AML-193 (cell line): Measurements from ENCODE around the gene PKHD1.
"Not testable (repeated sequence)": the region's sequence is repeated elsewhere in the genome, so short reads cannot be mapped to it uniquely, and the experiment has no call there.

Source experiments
- DNase-seq, 2 experiments: peaks; one replicate each; lab custom pipeline; 2025; lab: John Stamatoyannopoulos, UW

PKHD1 gene

DNA sequence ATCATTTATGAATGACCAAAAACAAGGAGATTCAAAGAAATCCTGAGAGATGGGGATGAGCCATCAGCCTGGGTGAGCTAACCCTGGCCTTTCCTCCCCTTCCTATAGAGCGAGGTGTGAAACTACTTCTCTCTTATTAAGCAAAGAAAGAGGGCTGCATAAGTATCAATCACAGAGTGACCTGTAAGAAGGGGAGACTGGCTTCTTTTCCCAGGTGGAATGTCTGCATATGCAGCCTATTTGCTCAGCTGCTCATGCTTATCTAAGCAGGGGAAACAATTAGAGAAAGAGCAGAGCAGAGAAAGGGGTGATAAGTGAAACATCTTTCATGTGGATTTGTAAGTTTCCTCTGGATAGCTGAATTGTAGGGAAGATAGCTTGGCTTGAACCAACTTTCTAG is 160.0 kb downstream of the PKHD1 start:
- no peak for DNase-seq

DNA sequence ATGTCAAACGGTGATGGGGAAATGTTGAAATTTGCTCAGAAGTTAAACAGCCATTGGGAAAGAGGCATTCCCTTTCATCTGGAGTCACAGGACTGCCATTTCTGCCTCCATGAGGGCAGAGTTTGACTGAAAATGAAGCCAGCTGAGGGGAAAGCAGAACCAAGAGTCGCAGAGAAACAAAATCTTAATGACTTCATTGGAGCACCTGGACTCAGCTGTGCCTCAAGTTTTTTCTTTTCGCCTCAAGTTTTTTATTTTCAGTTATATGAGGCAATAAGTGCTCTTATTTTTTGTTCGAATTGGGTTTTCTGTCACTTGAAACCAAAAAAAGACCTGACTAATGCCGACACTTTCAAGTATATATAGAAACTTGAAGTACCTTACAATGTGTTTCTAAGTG is 161.3 kb downstream of the PKHD1 start:
- no peak for DNase-seq

DNA sequence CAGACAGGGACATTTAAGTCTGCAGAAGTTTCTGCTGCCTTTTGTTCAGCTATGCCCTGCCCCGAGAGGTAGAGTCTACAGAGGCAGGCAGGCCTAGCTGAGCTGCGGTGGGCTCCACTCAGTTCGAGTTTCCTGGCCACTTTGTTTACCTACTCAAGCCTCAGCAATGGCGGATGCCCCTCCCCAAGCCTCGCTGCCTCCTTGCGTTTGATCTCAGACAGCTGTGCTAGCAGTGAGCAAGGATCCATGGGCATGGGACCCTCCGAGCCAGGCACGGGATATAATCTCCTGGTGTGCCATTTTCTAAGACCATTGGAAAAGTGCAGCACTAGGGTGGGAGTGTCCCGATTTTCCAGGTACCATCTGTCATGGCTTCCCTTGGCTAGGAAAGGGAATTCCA is 164.9 kb downstream of the PKHD1 start:
- not testable (repeated sequence) for DNase-seq

DNA sequence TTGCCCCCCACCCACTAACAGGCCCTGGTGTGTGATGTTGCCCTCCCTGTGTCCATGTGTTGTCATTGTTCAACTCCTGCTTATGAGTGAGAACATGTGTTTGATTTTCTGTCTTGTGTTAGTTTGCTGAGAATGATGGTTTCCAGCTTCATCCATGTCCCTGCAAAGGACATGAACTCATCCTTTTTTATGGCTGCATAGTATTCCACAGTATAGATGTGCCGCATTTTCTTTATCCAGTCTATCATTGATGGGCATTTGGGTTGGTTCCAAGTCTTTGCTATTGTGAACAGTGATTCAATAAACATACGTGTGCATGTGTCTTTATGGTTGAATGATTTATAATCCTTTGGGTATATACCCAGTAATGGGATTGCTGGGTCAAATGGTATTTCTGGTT is 169.1 kb downstream of the PKHD1 start:
- DNase-seq = not testable (repeated sequence)

DNA sequence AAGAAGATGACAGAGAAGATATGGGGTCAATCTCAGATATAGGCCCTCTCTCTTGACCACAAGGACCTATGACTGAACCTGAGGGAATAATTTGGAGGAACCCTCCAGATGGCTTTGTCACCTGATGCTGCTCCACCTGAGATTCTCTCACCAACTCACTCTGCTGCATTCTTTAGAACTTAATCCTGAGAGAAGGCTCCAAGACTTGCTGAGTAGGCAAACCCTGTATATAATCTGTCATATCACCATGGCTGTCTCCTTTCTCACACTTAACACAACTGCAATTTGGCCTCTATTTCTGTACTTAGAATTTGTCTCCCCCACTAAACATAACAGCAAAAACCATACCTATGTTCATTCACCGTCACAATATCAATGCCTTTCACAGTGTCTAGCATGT is 172.3 kb downstream of the PKHD1 start:
- DNase-seq = no peak

DNA sequence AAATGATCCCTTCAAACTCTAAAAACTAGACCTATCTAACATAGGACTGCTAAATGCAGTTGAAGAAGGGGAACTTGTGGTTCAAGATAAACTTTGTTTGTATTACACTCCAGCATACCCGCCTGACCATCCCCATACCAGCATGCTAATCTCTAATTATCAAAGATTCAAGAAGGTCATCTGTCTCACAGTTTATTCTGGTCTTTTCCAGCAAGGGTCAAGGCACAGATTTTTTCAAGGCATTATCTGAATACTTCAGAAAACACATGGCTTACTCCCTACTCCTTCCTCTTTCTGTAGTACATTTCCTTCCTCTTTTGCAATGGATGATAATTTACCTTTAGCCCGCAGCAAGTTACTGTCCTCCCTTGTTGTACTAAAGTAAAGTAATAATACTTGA is 174.1 kb downstream of the PKHD1 start:
- DNase-seq = peak; percentile 75 to 77

DNA sequence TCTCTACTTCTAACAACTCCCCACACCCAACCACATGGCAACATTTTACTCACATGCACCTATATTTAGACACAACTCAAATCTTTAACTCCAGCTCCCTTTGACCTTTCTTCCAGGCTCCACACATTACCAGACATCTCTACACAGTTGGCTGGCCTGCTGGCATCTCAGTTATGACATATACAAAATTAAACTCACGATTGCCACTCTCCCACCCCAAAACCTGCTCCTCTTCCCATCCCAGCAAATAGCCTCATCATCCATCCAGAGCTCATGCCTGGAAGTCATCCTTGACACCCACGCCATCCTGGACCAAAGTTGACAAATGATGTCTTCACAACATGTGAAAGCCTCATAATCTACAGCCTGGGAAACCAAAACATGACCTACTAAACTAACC is 176.6 kb downstream of the PKHD1 start:
- DNase-seq = no peak

DNA sequence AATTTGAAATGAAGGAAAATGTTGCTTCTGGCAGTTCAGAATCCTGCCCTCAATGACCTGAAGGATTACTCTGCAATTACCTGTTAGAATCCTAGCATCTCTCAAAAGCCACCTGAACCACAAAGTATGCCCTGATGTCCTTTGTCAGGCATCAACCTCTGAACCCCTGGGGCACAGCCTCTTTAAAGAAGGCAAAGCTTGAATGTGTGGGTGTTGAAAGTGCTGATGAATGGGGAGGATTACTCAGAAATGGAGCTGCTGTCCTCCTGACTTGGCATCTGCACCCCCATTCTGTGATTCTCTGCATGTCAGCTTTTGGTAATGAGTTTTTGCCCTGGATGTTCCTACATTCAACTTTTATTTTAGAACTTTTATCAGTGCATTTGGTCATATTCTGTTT is 179.2 kb downstream of the PKHD1 start:
- DNase-seq = no peak

DNA sequence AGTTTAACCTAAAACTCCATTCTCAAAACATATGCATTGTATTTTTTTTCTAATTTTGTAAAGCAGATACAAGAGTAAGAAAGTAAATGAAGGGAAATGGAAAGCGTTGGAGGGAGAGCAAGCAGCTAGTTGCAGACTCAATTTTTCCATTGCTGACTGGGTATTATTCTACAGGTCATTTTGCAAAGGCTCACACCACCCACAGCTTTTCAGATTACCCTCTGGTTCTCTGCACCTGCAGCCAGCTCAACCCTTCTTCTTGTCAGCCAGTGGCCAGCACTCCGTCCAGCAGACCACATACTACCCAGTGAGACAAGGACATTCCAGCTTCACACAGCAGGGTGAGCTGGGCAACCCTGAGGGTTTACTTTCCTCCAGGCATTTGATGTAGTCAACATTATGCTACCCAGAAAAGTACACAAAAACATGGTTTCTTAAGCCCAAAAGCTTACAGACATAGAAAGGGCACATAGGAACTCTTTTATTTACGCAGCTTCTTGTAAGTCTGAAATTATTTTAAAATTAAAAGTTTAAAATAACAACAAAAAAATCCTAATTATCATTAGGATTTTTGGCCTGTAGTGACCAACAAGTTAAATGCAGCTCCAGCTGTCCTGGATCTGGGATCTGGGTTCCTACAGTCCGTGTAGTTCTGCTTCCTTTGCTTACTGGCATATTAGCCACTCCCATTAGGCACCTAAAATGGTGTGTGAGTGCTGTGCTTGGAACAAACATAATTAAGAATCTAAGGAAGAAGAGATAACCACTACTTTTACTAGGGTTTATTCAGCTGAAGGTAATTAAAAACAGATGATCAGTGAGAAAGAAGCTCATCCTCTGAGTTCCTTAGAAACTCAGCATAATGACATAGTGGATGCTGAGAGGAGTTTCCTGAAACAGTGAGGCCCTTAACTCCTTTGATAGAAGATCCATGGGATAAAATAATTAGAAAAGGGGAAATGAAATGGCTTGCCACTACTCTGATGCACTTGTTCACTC is 185.3 kb downstream of the PKHD1 start:
- DNase-seq = no peak

DNA sequence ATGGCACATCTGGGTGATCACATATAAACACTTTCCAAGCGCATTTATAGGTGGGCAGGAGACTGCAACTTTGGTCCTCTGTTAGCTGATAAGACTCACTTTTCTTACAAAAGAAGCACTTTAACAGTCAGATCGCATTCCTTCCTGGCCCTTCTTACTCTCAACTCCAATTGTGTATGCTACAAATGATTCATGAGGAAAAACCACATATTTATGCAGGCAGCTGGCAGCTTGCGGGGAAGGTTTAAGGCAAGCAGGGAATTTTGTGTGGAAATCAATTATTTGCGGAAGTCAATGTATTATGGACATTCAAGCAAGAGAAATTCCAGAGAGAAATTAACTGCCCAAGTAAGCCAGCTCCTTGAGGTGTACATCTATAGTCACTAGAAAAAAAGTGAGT is 194.0 kb downstream of the PKHD1 start:
- DNase-seq = no peak

DNA sequence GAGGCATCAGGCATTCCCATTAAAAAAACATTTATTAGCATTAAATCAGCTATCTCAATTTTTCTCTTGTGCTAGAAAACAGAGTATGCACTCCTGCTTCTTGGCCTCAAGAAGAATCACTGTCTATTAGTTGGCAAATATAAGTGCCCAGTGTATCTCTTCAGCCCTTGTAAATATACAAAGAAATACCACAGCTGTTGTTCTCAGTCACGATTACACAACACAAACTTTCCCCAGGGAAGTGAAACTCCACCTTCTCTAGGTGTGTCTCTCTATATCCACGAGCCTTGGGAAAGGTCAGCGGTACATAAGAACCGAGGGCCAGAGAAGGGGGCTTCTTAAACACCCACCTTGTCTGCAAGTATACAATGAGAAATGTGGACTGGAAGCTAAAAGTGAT is 194.7 kb downstream of the PKHD1 start:
- DNase-seq = no peak

DNA sequence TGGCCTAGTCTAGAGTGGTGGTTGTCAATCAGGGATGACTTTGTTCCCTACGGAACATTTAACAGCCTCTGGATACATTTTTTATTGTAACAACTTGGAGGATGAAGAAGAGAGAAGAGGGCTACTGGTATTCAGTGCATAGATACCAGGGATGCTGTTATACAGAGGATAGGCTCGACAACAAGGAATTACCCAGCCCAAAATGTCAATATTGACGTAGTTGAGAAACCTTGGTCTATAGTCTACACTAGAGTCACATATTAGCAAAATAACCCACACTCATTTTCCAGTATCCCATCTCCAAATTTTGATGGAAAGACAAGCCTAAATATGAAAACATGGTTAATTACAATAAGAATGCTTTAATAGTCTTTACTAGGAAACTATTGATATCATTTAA is 195.1 kb downstream of the PKHD1 start:
- DNase-seq = no peak

DNA sequence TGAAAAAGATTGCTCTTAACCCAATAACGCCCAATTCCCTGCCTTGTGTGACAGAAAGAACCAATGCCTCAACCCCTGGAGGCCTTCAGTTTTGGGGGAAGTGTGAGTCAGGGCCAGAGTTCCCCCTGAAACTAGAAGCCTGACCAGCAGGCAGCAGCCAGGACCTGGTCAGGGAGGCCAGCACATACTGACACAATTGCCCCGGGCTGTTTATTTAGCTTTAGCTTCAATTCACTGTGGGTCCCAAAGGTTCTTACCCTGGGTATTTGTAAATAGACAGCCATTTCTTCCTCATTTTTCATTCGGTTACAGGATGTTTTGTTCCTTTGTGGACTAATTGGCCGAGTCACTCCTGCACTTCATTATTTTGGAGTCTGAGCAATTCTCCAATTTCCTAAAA is 195.6 kb downstream of the PKHD1 start:
- DNase-seq = no peak

DNA sequence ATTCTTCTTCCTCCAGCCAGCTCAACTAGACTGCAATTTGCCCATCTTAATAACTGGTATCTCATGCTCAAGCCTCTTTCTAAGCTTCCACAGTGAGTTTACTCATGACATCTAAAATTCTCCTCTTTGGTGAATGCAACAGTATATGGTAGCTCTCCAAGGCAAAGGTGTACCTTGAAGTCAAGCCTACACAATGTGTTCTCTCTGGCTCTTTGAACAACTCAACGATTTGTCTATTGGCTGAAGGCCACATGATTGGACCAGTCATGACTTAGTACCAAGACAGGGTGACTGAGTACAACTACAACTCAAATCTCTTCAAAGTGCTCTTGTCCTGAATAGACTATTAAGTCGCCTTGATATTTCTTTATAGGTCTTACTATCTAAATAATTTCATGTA is 199.6 kb downstream of the PKHD1 start:
- no peak for DNase-seq

DNA sequence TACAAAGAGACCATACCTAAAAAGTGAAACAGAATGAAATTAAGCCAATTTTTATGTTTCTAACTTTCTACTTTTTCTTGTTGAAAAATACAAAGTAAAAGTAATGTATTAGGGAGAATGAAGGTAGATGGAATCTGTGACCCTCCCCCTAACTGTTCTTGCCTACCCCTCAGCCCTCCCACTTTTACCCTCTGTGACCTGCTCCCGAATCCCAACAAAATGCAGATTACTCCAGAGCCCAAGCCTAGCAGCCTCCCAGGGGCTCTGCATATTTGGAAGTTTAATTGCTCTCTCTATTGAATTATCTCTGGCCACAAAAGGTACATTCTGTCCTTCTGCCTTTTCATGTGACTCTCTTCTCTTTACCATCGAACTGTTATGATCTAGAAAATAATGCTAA is 201.5 kb downstream of the PKHD1 start:
- DNase-seq = no peak

DNA sequence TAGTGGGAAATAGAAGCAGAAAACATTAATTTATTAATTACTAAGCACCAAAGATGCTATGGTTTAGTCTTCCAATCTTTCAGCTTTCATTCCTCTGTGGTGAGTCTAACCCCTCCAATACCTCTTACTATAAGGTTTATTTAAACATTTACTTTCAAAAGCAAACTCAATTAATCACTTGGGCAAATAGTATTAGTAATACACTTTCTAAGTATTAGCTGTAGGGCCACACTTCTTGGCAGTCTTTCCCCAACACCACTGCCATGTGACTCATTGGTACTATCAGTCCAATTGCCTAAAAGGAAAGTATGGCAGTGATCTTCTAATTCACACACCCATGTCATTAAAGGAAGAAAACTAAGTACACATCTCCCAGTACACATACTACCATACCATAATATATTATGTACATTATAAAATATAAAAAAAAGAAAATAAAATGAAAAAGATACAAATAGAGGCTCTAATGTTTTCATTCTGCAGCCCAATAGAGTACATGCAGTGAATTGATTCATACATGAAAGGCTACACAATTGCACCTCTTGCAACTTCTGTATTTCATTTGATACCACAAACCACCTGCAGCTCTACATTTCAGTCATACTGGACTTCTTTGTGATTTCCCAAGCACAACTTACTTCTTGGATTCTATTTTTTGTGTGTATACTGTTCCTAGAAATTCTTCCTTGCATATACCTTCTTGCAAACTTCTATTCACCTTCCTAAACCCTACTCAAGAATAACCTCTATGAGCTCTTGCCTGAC is 218.6 kb downstream of the PKHD1 start:
- DNase-seq = no peak

DNA sequence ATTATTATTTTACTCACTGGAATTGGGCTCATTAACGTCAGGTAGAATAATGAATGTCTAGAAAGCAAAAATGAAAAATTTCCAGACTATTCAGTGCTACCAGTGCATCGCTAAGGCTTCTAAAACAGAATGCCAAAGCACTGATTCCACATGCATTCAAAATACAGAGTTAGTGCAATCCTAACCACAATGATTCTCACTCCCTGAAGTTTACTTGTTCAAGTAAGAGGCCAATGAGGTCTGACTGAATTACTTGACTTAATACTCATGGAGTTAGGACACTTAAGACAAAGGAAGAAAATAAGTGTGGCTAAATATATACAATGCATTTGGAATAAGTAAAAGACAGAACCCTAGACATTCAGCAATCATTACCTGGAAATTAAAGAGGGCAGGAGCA is 220.5 kb downstream of the PKHD1 start:
- no peak for DNase-seq

DNA sequence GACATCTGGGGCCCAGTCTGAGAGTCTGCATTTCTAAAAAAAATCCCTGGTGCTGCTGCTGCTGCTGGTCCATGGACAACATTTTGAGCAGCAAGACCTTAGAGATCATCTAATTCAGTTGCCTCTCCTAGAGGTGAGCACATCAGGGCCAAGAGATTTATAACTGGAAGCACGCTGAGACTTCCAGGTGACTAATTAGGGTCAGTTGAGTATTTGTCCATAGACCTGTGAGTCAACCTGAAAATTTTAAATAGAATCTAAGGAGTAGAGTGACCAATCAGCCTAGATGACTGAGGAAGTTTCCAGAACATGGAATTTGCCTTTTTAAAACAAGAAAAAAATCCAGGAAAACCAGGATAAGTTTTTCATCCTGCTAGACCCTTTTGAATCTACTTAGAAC is 221.4 kb downstream of the PKHD1 start:
- no peak for DNase-seq

DNA sequence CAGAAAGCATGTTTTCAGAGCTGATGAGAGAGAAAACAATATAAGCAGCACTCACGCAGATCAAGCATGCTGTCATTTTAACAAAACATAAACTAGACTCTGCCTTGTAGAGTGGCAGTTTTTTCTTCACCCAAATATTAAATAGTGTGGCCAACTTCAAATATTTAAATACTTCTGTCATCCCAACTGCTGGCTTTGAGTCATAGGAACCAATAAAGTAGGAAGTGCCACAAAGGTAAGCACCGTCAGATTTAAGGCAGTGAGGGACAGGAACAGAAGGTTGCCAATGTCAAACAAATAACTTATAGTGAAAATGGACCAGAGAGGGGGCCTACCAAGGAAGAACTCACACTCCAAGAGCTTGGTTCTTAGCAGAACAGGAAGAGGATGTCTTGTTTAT is 222.2 kb downstream of the PKHD1 start:
- DNase-seq = no peak

DNA sequence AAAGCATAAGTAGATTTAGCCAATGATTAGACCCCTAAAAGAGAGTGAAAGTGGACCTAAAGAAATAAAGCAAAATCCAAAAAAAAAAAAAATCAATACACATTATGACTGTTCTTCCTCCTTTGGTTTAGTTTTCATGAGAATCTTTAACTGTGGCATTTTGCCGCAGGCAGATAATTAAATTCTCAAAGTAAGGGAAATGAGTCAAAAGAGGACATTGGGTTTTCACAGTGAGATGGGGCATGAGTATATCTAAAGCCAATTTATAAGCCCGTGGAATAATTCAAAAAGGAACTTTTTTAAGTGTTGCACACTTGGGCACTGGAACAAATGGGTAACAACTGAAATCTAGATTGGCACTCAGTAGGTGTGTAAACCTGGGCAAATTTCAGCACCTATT is 230.3 kb downstream of the PKHD1 start:
- DNase-seq = no peak

DNA sequence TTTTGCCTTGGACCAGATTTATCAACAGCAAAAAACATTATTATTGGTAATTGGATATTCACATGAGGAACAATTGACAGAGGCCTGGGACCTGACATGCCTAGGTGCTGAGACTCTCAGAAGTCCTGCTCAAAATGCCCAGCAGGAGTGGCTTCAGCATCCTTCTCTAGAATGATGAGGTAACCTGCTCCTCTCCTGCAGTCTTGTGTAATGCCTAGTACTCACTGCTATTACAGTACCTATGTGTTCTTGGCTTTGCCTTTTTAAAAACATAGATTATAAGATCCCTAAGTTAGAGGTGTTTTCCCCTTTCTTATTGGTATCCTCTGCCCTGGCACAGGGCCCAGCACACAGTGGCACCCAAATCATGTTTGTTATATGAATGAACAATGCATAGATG is 230.9 kb downstream of the PKHD1 start:
- DNase-seq = no peak

DNA sequence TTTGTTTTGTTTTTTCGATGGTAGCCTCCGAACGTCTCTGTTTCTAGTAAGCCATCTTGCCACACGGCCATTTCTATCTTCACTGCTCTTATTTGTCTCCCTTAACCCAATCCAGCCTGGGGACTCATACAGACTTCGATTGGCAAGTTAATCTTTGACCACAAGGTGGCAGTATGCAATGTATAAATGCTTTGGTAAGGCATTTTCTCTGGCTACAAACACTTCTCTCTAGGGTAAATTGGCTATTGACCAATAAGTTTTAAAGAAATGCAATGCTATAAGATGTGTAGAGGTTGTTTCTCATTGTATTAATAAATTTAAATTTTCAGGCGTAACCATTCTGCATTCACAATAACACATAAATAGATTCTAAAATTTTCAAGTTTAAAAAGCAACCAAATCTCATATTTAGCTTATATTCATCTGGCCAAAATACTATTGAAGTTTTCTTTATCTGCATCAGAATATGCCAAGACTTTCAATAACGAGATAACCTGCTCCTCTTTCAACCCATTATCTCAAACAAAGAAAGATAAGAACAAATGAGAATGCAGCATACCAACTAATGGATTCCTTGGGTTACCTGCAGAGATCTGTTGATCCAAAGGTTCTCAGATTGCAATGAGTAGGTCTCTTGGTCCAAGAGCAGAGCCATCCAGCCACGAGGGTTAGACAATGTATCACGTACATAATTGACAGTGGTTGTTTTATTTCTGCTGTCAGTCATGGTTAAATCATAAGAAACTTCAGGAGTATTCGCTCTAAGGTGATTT is 231.9 kb downstream of the PKHD1 start:
- peak; percentile 64 to 71 for DNase-seq
